ENCODE measurements around the gene RAPGEF5.
A peak's percentile ranks its signal among the peaks of the same experiment; 100 is the strongest.

The RAPGEF5 gene, protein sequence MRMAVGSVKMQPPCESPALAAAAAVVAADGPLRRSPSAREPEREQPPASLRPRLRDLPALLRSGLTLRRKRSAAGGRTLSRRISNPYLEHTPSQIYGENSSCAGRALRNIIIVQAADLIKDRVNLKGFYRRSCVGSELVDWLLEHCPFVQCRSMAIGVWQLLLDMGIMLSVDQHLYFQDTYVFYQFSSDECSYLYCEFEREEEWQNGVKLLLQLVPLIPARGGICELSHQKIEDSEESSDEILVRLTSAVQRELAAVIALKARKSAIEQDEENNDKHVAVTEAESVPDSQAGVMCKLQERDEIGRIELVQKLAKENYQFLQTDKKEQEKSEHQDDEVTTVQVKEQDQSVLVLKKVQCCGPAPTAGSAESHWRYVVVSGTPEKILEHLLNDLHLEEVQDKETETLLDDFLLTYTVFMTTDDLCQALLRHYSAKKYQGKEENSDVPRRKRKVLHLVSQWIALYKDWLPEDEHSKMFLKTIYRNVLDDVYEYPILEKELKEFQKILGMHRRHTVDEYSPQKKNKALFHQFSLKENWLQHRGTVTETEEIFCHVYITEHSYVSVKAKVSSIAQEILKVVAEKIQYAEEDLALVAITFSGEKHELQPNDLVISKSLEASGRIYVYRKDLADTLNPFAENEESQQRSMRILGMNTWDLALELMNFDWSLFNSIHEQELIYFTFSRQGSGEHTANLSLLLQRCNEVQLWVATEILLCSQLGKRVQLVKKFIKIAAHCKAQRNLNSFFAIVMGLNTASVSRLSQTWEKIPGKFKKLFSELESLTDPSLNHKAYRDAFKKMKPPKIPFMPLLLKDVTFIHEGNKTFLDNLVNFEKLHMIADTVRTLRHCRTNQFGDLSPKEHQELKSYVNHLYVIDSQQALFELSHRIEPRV

DNA sequence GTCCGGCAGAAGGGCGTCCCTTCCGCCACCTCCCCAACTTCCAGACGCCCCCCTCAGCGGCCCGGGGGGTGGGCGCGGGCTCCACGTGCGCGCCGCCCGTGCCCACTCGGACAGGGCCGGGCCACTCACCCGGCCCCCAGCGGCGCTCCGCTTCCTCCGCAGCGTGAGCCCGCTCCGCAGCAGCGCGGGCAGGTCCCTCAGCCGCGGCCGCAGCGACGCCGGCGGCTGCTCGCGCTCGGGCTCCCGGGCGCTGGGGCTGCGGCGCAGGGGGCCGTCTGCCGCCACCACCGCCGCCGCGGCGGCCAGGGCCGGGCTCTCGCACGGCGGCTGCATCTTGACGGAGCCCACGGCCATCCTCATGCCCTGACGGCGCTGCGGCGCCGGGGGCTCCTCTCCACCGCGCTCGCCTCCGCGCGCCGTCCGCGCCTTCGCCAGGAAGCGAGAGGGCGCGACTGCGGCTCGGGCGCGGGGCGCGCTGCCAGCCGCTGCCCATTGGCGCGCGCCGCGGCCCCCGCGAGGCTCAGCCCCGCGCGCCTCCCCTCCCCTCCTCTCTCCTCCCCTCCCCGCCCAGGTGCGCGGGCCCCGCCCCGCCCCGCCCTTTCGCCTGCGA is at the start of gene RAPGEF5:
TSS of gene RAPGEF5 (minus strand) at position 454 of the 610 bp plus-strand sequence. CDS start at position 360, 94 bp downstream.
- peak; percentile 47 for DNase-seq

DNA sequence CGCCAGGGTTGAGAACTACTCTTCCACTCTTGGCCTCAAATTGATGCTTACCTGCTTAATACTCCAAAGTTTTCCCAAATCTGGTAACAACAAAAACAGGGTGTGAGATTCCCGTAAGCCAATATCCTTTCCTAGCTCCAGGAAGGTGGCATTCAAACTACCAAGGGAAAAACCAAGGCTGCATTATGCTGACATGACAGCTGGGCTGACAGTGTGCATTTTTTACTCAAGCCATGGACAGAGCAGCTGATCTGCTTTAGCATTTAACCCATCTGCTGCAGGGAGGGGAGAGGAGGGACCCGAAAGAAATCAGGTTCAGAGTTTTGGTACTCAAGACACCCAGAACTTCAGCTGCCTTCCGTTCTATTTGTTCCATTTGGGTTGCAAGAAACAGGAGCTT is 49.8 kb upstream of the RAPGEF5 start:
- DNase-seq: no peak

DNA sequence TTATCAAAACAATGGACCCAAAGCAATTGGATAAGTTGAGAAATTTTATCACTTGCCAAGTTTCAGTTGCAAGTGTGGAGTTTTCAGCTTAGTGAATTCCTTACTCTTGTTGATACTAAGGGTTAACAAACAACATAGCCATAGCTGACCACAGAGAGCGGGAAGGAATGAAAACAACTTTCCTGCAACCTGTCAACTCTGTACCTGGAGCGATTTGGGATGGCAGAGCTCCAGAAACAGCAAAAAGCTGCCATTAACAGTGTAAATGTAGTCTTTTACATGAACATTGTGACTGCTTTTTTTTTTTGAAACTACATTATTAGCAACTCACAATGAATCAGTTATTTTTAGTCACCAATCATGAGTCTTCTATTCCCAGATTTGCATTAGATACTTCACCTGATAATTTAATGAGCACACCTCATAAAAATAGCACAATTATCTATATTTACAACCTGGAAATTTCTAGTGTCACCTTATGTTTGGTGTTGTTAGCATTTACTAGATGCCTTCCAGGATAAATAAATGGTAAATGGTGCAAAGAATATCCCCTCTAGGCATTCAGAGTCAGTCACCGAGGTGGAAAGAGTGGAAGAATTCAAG is 47.6 kb upstream of the RAPGEF5 start:
- DNase-seq: no peak

DNA sequence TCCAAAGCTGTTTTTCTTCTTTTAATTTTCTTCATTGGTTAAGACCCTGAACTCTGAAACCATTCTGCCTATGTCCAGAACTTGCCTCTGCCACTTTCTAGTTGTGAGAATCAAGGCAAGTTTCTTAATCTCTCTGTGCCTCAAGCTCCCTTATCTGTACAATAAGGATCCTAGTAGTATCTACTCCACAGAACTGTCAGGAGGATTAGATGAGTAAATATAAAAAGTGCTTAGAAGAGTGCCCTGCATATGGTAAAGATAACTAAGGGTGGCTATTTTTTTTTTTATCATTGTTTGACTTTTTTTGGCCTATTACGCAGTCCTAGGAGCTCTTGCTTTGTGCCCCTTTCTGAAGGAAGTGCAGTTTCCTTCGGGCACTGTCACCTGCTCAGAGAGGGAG is 46.4 kb upstream of the RAPGEF5 start:
- DNase-seq: no peak

DNA sequence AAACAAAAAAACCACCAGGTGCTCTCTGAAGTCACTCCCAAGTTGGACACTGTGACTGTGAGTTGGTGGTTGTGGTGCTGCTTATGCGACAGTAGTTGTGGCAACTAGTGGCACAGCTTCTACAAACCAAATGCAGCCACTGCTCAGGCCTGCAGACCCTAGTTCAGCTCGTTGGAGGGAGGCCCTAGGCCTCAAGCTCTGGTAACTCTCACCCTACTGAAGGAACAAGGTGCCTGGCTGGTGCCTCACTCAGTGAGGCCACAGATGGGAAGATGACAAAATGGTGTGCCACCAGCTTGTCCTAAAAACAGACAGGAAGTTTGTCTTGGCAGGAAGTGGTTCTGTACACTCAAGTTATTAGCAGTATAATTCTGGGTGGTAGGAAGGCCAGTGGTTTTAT is 45.3 kb upstream of the RAPGEF5 start:
- no peak for DNase-seq

DNA sequence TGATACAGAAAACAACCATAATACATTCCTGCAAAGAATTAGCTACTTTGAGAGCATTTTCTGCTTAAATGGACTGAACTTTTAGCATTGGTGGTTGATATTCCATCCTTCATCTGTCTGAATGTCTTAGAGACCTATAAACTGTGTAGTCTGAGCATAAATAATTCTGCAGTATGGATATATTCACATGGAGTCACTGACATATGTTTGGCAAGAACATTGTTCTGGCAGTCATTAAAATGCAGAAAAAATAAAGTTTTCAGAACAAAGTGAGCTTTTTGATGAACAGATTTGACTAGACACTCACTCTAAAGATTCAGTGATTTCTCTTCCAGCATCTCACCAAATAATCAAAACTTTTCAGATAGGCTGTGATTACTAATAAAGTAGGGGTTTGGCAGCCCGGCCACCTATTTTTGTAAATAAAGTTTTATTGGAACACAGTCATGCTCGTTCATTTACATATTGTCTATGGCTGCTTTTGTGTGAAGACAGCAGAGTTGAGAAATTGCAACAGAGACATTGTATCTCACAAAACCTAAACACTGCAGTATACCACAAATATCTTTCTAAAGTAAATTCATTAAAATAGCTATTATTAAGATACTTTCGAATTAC is 44.1 kb upstream of the RAPGEF5 start:
- DNase-seq: no peak

DNA sequence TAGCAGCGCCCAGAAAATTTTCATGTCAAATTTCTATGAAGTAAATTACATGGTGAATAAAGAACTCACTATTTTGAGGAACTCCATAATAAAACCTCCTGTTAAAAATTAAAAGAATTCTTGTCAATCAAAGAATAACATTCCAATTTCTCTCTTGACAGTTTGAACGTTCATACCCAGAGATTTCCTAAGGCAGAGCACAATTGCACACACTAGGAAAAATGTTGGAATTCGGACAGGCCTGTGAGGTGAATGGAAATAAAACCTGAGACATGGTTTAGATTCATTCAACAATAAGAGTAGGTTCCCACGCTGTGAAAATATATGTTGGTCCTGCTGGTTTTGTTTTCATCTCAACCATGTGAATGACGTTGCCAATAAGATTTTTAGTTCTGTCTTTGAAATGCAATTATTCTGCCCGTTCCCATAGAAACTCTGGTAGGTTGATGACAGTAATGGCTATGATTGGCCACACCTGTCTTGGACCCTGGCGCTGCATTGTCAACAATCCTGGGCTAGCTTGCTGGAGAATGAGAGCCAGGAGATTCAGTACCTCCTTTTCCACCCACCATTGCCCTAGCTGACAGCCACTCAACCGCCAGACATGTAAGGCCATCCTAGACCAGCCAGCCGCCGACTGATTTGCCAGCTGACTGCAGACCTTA is 43.3 kb upstream of the RAPGEF5 start:
- DNase-seq: no peak

DNA sequence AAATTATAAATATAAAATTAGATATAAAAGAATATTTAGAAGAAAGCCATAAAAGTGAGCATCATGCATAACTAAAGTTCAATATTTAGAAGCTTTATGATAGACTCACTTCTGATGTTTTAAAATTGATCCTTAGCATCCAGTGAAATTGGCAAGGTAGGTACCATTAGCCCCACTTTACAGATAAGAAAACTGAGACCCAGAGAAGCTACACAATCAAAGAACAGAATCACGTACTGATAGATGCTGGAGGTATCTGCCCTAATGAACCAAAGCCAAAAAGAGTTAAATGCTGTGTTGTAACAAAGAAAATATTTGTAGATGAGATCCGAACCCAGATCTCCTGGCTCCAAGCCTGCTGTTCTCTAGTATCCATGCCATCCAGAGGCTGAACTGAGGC is 42.6 kb upstream of the RAPGEF5 start:
- no peak for DNase-seq

DNA sequence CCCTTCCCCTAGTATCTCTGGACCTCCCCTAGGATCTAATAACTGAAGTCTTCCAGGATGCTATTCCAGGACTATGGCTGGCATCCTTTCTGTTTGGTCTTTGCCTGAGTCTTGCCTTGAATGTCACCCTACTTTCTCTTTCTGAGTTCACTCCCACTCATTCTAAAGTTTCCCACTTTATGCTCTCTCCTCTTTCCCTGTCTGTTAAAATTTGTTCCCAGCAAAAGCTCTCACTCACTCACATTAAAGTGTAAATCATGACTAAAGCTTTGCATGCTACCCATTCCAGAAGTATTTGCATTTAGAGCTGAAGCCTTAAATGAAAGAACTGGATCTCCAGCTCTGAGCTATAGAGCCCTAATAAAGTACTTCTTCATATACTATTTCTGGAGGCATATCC is 42.1 kb upstream of the RAPGEF5 start:
- DNase-seq: no peak

DNA sequence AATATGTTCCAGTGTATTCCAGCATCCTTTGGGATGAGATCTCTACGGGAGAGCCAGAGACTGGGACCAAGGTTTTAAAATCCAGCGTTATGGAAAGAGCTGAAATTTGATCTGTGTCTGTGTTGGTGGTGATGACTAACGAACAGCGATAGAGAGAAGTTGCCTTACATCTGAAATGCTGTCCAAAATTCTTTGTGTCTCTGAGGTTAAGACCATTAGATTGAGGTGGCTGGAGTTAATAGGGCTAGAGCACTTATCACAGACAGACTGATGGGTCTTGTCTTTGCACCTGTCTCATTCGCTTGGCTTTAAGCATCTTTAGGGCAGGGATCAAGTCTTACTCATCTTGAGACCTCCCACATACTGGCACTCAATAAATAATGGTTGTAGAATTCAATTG is 41.0 kb upstream of the RAPGEF5 start:
- DNase-seq: no peak

DNA sequence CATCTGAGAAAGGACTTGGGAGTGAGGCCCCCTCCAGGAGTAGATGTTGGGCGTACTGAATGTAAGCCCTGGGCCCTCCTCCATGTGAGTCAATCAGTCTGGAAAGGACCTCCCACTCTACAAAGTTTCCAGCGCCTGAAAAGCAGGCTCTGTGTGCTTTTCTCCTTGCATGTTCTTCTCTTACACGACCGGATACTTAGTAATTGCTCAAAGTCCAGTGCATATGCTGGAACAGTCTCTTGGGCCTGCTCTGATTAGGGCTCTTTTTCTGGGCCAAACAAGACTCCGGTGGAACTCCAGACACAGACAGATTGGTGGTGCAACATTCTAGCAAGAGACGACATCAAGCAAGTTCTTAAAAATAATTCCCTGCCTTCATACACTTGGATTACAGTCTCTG is 38.3 kb upstream of the RAPGEF5 start:
- no peak for DNase-seq

DNA sequence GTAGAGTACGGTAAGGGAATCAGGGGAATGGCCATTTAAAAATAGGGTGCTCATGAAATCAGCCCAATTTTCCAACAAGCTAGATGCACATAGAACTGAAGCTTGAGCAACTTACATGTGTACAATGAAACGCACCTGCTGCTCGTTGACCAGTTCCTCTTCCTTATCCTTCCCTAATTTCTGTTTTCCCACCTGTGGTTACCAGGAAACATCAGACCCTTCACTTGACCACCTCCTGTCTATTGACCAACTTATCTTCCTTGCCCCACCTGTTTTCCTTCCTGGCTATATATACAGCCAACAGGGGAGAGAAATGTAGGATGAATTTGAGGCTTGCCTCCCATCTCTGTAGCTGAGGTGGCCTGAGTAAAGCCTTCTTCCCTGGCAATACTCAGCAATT is 37.8 kb upstream of the RAPGEF5 start:
- DNase-seq: peak; percentile 64

DNA sequence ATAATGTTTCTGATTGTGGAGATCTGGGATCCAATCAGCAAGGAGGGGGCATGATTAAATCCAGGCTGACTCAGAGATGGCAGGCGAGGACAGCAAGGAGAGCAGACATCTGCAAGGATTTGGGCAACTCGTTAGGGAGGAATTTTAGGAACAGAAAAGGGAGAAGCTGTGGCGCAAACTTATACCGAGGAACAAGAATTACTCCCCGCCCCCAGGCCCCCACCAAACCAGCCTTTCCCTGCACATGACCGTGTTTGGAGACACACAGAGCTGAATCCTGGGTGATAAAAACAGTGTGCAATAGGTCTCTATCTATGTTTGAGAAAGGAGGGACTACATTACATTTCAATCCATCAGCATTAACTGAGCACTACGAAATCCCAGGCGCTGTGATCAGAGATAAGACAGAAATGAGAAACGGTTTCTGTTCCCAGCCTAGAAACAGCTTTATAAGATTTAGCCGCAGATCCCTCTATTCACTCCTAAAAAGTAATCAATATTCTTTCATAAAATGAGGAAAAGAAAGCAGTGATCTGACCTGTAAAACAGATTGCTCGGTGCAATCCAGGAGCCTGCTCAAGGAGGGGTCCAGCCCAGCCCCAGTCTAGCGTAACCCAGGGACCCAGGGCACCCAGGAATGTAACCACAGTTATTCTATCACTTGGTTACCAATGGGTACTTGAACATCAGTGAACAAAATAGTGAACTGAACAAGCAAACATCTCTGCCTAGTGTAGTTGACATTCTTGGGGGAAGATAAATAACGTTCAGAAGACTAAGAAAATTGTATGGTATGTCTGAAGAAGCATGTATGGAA is 37.2 kb upstream of the RAPGEF5 start:
- DNase-seq: no peak

DNA sequence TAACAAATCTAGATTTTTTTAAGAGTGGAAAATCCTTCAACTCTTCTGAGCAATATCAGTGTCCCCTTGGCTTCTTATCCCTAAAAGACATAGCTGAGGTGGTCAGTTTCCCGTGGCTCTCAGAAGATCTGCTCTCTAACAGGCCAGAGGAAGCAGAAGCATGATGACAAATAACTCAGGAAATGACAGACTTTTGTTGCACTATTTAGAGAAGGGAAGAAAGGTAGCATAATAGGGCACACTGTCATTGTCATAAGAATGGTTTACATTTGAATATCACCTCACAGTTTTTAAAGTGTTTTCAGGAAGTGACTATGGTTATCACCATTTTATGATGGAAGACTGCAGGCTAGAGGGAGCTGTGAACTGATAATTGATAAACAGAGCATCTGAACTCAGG is 33.6 kb upstream of the RAPGEF5 start:
- no peak for DNase-seq

DNA sequence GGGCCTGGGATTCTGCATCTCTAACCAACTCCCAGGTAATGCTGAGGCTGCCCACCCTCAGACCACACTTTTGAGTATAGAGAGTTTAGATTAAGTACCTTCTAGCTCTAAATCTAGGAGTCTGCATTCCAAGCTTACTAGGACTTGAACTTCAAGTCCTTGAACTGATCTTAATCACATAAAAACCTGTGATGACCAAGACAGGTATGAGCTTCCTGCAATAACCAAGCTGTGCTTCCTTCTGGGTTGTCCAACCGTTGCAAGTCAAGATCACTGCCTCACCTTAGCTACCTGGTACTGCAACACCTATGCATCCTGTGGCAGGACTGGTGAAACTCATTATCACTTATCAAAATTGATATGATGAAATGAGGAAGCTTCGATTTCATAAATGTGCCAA is 32.9 kb upstream of the RAPGEF5 start:
- DNase-seq: no peak

DNA sequence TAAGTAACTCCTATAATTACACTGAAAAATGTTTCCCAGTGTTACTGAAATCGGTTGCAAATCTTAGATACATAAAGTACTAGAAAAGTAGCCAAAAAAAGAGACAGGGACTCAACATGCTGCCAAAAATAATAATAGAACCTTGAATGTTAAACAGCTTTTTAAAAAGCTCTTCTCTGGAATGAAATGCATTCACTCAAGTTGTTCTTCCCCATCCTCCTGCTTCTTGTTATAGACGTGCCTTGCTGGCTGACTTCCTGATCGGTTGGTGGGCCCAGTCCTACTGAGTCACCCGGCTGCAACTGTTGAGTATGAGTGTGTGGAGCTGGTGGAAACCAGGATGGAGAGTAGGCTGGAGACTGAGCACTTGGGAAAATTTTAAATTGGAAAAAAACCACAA is 30.6 kb upstream of the RAPGEF5 start:
- DNase-seq: no peak

DNA sequence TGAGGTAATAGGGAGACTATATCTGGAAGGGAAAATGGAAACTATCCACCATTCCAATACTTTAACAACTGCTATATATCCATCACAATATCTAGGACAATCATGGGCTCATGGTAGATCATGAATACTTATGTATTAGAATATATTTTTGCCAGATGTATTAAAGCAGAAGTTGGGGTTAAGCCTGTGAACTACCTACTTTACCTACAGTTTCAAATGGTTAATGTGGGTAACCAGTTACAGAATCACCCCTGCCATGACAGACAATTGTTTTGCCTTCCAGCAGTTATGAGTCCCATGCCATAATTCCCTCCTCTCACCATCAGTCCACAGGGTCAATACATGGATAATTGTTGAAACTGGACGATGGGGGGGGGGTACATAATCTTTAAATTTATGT is 29.9 kb upstream of the RAPGEF5 start:
- DNase-seq: no peak

DNA sequence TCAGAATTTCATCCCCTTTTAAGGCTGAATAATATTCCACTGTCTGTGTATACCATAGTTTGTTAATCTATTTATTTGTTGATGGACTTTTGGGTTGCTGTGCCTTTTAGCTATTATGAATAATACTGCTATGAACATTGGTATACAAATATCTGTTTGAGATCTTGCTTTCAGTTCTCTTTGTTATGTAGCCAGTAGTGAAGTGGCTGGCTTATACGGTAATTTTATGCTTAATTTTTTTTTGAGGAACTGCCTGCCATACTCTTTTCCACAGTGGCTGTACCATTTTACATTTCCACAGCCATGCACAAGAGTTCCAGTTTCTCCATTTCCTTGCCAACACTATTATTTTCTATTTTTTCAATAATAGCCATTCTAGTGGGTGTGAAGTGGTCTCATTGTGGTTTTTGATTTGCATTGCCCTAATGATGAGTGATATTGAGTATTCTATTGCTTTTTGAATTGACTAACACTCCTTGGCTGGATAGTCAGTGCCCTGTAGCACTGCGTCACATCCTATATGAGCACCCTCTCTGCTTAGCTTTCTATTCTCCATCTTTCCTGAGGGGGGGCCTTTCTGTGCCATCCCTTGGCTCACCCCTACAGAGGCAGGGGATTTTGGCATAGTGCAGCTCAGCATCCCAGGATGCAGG is 29.4 kb upstream of the RAPGEF5 start:
- DNase-seq: no peak

DNA sequence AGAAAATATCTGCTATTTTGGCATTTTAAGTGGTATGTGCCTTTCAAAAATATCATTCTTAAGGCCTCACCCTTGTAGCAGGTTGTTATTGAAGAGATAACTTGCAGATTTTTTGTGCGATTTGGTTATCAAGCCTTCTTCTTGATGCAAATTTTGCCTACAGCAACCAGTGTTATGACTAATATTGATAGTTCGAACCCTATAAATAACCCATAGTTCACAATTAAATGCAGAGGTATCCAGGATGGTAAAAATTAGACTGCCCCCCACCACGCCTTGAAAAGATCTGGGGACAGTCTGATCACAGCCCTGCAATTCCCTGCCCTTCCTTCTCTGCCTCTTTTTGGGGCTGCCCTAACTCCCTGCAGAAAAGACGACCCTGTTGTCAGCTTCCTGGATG is 28.4 kb upstream of the RAPGEF5 start:
- no peak for DNase-seq

DNA sequence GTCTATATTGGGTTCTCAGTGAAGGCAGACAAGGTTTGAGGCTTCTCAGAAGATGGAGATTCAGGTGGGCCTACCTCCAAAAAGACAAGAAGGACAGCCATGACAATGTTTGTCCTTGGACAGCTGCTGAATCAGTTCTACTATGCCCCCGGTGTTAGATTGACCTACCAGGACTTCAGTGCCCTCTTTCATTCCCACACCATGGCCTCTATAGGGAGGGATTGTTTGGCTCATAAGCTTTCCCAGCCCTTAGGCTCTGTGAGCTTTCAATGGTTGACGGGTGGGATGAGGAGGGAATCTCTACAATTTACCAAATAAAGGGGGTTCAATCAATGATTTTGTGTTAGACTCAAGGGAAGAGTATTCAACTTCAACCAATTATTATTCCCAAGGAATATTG is 23.4 kb upstream of the RAPGEF5 start:
- no peak for DNase-seq

Measured in NCI-H748 treated with DMSO at 0.1 percent for 48 hours (cell line).